Measurements from ENCODE around the gene KCNK2.
A peak's percentile ranks its signal among the peaks of the same experiment; 100 is the strongest.

Gene KCNK2

GRCh38 chr1:215262106-215262505, 179.6 kb downstream of the KCNK2 start:
- DNase-seq: no peak

- no peak for DNase-seq
These were observed 181.1 kb downstream of the KCNK2 start for GRCh38 chr1:215263636-215264035.

- DNase-seq: no peak
These were observed 182.1 kb downstream of the KCNK2 start for GRCh38 chr1:215264649-215265048.

- no peak for DNase-seq
These were observed 185.0 kb downstream of the KCNK2 start for GRCh38 chr1:215267495-215267894.

GRCh38 chr1:215269955-215270354, 187.4 kb downstream of the KCNK2 start:
- no peak for DNase-seq

GRCh38 chr1:215273838-215274516, 191.4 kb downstream of the KCNK2 start:
- DNase-seq: no peak

- DNase-seq: no peak
These were observed 194.0 kb downstream of the KCNK2 start for GRCh38 chr1:215276582-215276981.

GRCh38 chr1:215277532-215277931, 195.0 kb downstream of the KCNK2 start:
- DNase-seq: no peak

- peak; percentile 12 for DNase-seq
These were observed 197.1 kb downstream of the KCNK2 start for GRCh38 chr1:215279682-215280081.

- no peak for DNase-seq
These were observed 200.0 kb downstream of the KCNK2 start for GRCh38 chr1:215282557-215282956.

- DNase-seq: peak; percentile 83
These were observed 202.7 kb downstream of the KCNK2 start for GRCh38 chr1:215285013-215285800.
